GM12892 (cell line): Measurements from ENCODE around the gene TMEM236.

Source experiments
- POLR2A ChIP-seq: IDR thresholded peaks from 2 replicates; pipeline ENCODE4 v1.6.1; 2011; ENCODE audit warnings: low read depth, low read length, control low read depth
- POLR2AphosphoS5 ChIP-seq: IDR thresholded peaks from 2 replicates; pipeline ENCODE4 v1.6.1; 2011; ENCODE audit warnings: low read depth, low read length, control low read depth
- TAF1 ChIP-seq: IDR thresholded peaks from 2 replicates; pipeline ENCODE4 v1.6.1; 2011; ENCODE audit warnings: low read depth, mild to moderate bottlenecking, control low read depth, low read length, borderline replicate concordance

GRCh38 chr10:17737027-17737965, 14.7 kb upstream of the TMEM236 start:
- TF ChIP-seq POLR2AphosphoS5 (no peak), POLR2A (no peak), TAF1 (no peak)
